PC-9 (cell line): Measurements from ENCODE around the gene LELP1.

Experiments used
- CTCF ChIP-seq: fragments of 200-600 bp; sonication (generic); conservative IDR thresholded peaks from 2 replicates; pipeline ENCODE4 v1.6.1; 2017; ENCODE audit warnings: mixed run types, antibody characterized with exemption, mild to moderate bottlenecking, moderate library complexity
- EZH2 ChIP-seq: fragments of 200-600 bp; sonication (generic); IDR thresholded peaks from 2 replicates; pipeline ENCODE4 v1.8.0; 2017; ENCODE audit warnings: antibody characterized with exemption, low read depth

- TF ChIP-seq EZH2 (no peak), CTCF (no peak)
Observed at GRCh38 chr1:153251087-153251486, 47.9 kb downstream of the LELP1 start.
